H9 (cell line): ENCODE data around the gene DTD1. TPM values are rescaled to one million over a fixed set of nuclear protein-coding genes. Genes with fewer than 3 reads are reported as not detected.

Source experiments
- DNase-seq: peaks from one replicate; pipeline ENCODE4 v3.0.0-alpha.2; 2017
- H2AFZ ChIP-seq: one replicate; pipeline ENCODE4 v1.6.1; 2013; ENCODE audit warnings: mild to moderate bottlenecking, low read length, control low read depth, moderate library complexity
- H2AK5ac ChIP-seq: 2 replicates; pipeline ENCODE4 v1.6.1; 2013; ENCODE audit warnings: low read length, control low read depth, mixed read lengths; ENCODE audit not compliant: insufficient read length
- H2BK120ac ChIP-seq: one replicate; pipeline ENCODE4 v1.6.1; 2013; ENCODE audit warnings: low read depth, mild to moderate bottlenecking, low read length, control low read depth, inconsistent platforms; ENCODE audit not compliant: poor library complexity, severe bottlenecking
- H2BK12ac ChIP-seq: 2 replicates; pipeline ENCODE4 v1.6.1; 2013; ENCODE audit warnings: low read length, control low read depth, mixed read lengths, low read depth; ENCODE audit not compliant: insufficient read length
- H2BK15ac ChIP-seq: 2 replicates; pipeline ENCODE4 v1.6.1; 2013; ENCODE audit warnings: low read depth, low read length, control low read depth
- H2BK20ac ChIP-seq: one replicate; pipeline ENCODE4 v1.6.1; 2013; ENCODE audit warnings: low read depth, mild to moderate bottlenecking, low read length, control low read depth, inconsistent platforms; ENCODE audit not compliant: poor library complexity, severe bottlenecking
- H2BK5ac ChIP-seq: 2 replicates; pipeline ENCODE4 v1.6.1; 2013; ENCODE audit warnings: low read length, control low read depth, mixed read lengths; ENCODE audit not compliant: insufficient read length
- H3K14ac ChIP-seq: 2 replicates; pipeline ENCODE4 v1.6.1; 2013; ENCODE audit warnings: low read length, control low read depth; ENCODE audit not compliant: insufficient read depth
- H3K18ac ChIP-seq: 2 replicates; pipeline ENCODE4 v1.6.1; 2013; ENCODE audit warnings: low read depth, mild to moderate bottlenecking, mixed read lengths, low read length, control low read depth; ENCODE audit not compliant: insufficient read length
- H3K23ac ChIP-seq: 2 replicates; pipeline ENCODE4 v1.6.1; 2013; ENCODE audit warnings: low read length, control low read depth, mixed read lengths, low read depth; ENCODE audit not compliant: insufficient read length
- H3K23me2 ChIP-seq: 2 replicates; pipeline ENCODE4 v1.6.1; 2013; ENCODE audit warnings: low read depth, mild to moderate bottlenecking, mixed read lengths, low read length, control low read depth; ENCODE audit not compliant: insufficient read length, poor library complexity, severe bottlenecking
- H3K27ac ChIP-seq: 2 replicates; pipeline ENCODE4 v1.5.1; 2013; ENCODE audit warnings: low read length, control low read depth, mixed read lengths, low read depth; ENCODE audit not compliant: insufficient read length
- H3K27me3 ChIP-seq: 2 replicates; pipeline ENCODE4 v1.6.1; 2013; ENCODE audit warnings: low read length, control low read depth, inconsistent platforms; ENCODE audit not compliant: insufficient read depth
- H3K4ac ChIP-seq: 2 replicates; pipeline ENCODE4 v1.6.1; 2013; ENCODE audit warnings: low read depth, mild to moderate bottlenecking, control low read depth, inconsistent platforms, low read length, moderate library complexity
- H3K4me1 ChIP-seq: 2 replicates; pipeline ENCODE4 v1.6.1; 2013; ENCODE audit warnings: low read length, control low read depth, inconsistent platforms; ENCODE audit not compliant: insufficient read depth
- H3K4me2 ChIP-seq: 2 replicates; pipeline ENCODE4 v1.6.1; 2013; ENCODE audit warnings: low read length, control low read depth, mixed read lengths; ENCODE audit not compliant: insufficient read length, insufficient read depth
- H3K56ac ChIP-seq: 2 replicates; pipeline ENCODE4 v1.6.1; 2013; ENCODE audit warnings: low read depth, mild to moderate bottlenecking, mixed read lengths, low read length, control low read depth; ENCODE audit not compliant: insufficient read length
- H3K79me1 ChIP-seq: 2 replicates; pipeline ENCODE4 v1.6.1; 2013; ENCODE audit warnings: low read depth, mild to moderate bottlenecking, moderate library complexity, low read length, control low read depth, inconsistent platforms; ENCODE audit not compliant: insufficient read depth, poor library complexity, severe bottlenecking
- H3K79me2 ChIP-seq: 2 replicates; pipeline ENCODE4 v1.6.1; 2013; ENCODE audit warnings: low read length, control low read depth, inconsistent platforms; ENCODE audit not compliant: insufficient read depth
- H3K9ac ChIP-seq: 2 replicates; pipeline ENCODE4 v1.6.1; 2013; ENCODE audit warnings: low read length, control low read depth, mixed read lengths; ENCODE audit not compliant: insufficient read length; ENCODE audit errors: extremely low read depth
- H3K9me3 ChIP-seq: one replicate; pipeline ENCODE4 v1.6.1; 2013; ENCODE audit warnings: low read depth, low read length, inconsistent platforms; ENCODE audit not compliant: control insufficient read depth
- H3T11ph ChIP-seq: one replicate; pipeline ENCODE4 v1.6.1; 2013; ENCODE audit warnings: mild to moderate bottlenecking, low read length, control low read depth, inconsistent platforms
- H4K20me1 ChIP-seq: one replicate; pipeline ENCODE4 v1.6.1; 2013; ENCODE audit not compliant: control insufficient read depth, insufficient read length, insufficient read depth
- H4K5ac ChIP-seq: 2 replicates; pipeline ENCODE4 v1.6.1; 2013; ENCODE audit warnings: low read depth, mild to moderate bottlenecking, mixed read lengths, low read length, control low read depth; ENCODE audit not compliant: insufficient read length
- H4K8ac ChIP-seq: replicated peaks from 2 replicates; pipeline ENCODE4 v1.6.1; 2013; ENCODE audit warnings: low read length, control low read depth, mixed read lengths, low read depth; ENCODE audit not compliant: insufficient read length
- H4K91ac ChIP-seq: 2 replicates; pipeline ENCODE4 v1.6.1; 2013; ENCODE audit warnings: low read depth, mild to moderate bottlenecking, moderate library complexity, mixed read lengths, low read length, control low read depth; ENCODE audit not compliant: insufficient read length
- H3K27ac Mint-ChIP-seq, 3 experiments: 2 replicates in 2 of 3; 3 replicates in 1 of 3; pipeline ENCODE4 v1.8.0; 2020 to 2021; ENCODE audit warnings: mixed read lengths in 3 of 3, mild to moderate bottlenecking in 1 of 3, moderate library complexity in 1 of 3
- H3K27me3 Mint-ChIP-seq: 2 replicates; pipeline ENCODE4 v1.8.0; 2021; ENCODE audit warnings: low read depth, mild to moderate bottlenecking, moderate library complexity, mixed read lengths
- H3K36me3 Mint-ChIP-seq, 3 experiments: 2 replicates in 2 of 3; 3 replicates in 1 of 3; pipeline ENCODE4 v1.8.0; 2020 to 2021; ENCODE audit warnings: low read depth in 3 of 3, mixed read lengths in 3 of 3; ENCODE audit not compliant: insufficient read depth in 1 of 3
- H3K4me1 Mint-ChIP-seq, 2 experiments: 2 replicates each; pipeline ENCODE4 v1.8.0; 2020; ENCODE audit warnings: mixed read lengths in 2 of 2
- H3K4me3 Mint-ChIP-seq, 2 experiments: 2 replicates in 1 of 2; 3 replicates in 1 of 2; pipeline ENCODE4 v1.8.0; 2020 to 2021; ENCODE audit warnings: mild to moderate bottlenecking in 2 of 2, mixed read lengths in 2 of 2, moderate library complexity in 1 of 2
- H3K9me3 Mint-ChIP-seq, 2 experiments: 2 replicates in 1 of 2; 3 replicates in 1 of 2; pipeline ENCODE4 v1.8.0; 2020; ENCODE audit warnings: mild to moderate bottlenecking in 2 of 2, mixed read lengths in 2 of 2, moderate library complexity in 1 of 2
- CTCF ChIP-seq: fragments of 200-600 bp; sonication (generic); conservative IDR thresholded peaks from 3 replicates; pipeline ENCODE4 v1.8.0; 2021; ENCODE audit warnings: antibody characterized with exemption, mild to moderate bottlenecking
- WGBS: extraction: QIAGEN DNeasy Blood & Tissue Kit; methylation state at CpG from one replicate; pipeline ENCODE4 v1.1.7; 2013; ENCODE audit warnings: missing lambda C conversion rate, low lambda C conversion rate, mixed read lengths; ENCODE audit not compliant: insufficient read length; ENCODE audit errors: extremely low coverage; 5-methylcytosine and 5-hydroxymethylcytosine counted together
- total RNA-seq: library from RNA; stranded (reverse); gene quantifications from 2 replicates; pipeline ENCODE4 v1.2.1, GENCODE V29; 2021

The DTD1 gene
- total RNA-seq, 1 experiment from 2014 or later = 62.0 TPM

GRCh38 chr20:18790787-18791186 lies 202.9 kb downstream of the DTD1 start:
- Histone ChIP-seq H2BK15ac (no peak overlapping the region), H3K79me1 (no peaks in the 10 kb centered on the region), H3K79me2 (no peaks in the 10 kb centered on the region), H4K91ac (no peak overlapping the region), H2AFZ (no peak overlapping the region), H2BK5ac (no peak overlapping the region), H2BK20ac (no peak overlapping the region), H3K27ac (no peak overlapping the region), H3K4ac (no peak overlapping the region), H3K56ac (no peak overlapping the region), H3K9ac (no peak overlapping the region), H3K14ac (no peak overlapping the region), H4K5ac (no peak overlapping the region), H2AK5ac (no peak overlapping the region), H2BK12ac (no peak overlapping the region), H3K23me2 (no peaks in the 10 kb centered on the region), H3K4me2 (no peak overlapping the region), H3K4me1 (peaks cover 6% of the 10 kb centered on the region; the same call in 1 of the 2 replicates), H3K27me3 (no peaks in the 10 kb centered on the region), H3T11ph (no peak overlapping the region), H3K23ac (no peak overlapping the region), H2BK120ac (no peak overlapping the region), H4K20me1 (no peaks in the 10 kb centered on the region), H3K18ac (no peak overlapping the region), H3K9me3 (no peaks in the 10 kb centered on the region), H4K8ac (no peak overlapping the region)
- no peak overlapping the region for H3K4me3 Mint-ChIP-seq
- H3K4me1 Mint-ChIP-seq = peaks cover 4 to 5% of the 10 kb centered on the region in 2 experiments; a peak in 3 of 4 replicates
- DNase-seq = no peak
- peaks cover 10 to 15% of the 10 kb centered on the region in 2 experiments for H3K9me3 Mint-ChIP-seq
- H3K27ac Mint-ChIP-seq = no peak overlapping the region
- no CpG with 5 or more reads among the region's 3 CpGs for WGBS
- peaks cover 51% of the 10 kb centered on the region for H3K27me3 Mint-ChIP-seq
- no peak for TF ChIP-seq CTCF
- peaks cover 0 to 12% (median 6%) of the 10 kb centered on the region in 3 experiments; a peak in 3 of 7 replicates for H3K36me3 Mint-ChIP-seq
